ENCODE measurements around the gene FHIT.
A peak's percentile ranks its signal among the peaks of the same experiment; 100 is the strongest.

Gene FHIT

GRCh38 chr3:60841355-60841754, 409.9 kb downstream of the FHIT start:
- no peak for DNase-seq (ENCODE audit: low read depth in 2 of 2)

GRCh38 chr3:60839246-60839645, 412.0 kb downstream of the FHIT start:
- no peak for DNase-seq (ENCODE audit: low read depth in 2 of 2)

GRCh38 chr3:60835796-60836195, 415.5 kb downstream of the FHIT start:
- DNase-seq (ENCODE audit: low read depth in 2 of 2), result no peak

GRCh38 chr3:60829058-60829457, 422.2 kb downstream of the FHIT start:
- no peak for DNase-seq (ENCODE audit: low read depth in 2 of 2)

GRCh38 chr3:60827666-60828065, 423.6 kb downstream of the FHIT start:
- no peak for DNase-seq (ENCODE audit: low read depth in 2 of 2)

- no peak for DNase-seq (ENCODE audit: low read depth in 2 of 2)
Measured at GRCh38 chr3:60826511-60826910, 424.7 kb downstream of the FHIT start.

GRCh38 chr3:60812502-60812901, 438.8 kb downstream of the FHIT start:
- DNase-seq (ENCODE audit: low read depth in 2 of 2), result peak in 1 of 2 experiments; percentile 21

- DNase-seq (ENCODE audit: low read depth in 2 of 2), result no peak
Measured at GRCh38 chr3:60810881-60811280, 440.4 kb downstream of the FHIT start.

GRCh38 chr3:60809857-60810610, 441.2 kb downstream of the FHIT start:
- DNase-seq (ENCODE audit: low read depth in 2 of 2), result peak in 1 of 2 experiments; percentile 13

GRCh38 chr3:60803216-60804173, 447.8 kb downstream of the FHIT start:
- DNase-seq (ENCODE audit: low read depth in 2 of 2), result no peak

- no peak for DNase-seq (ENCODE audit: low read depth in 2 of 2)
Measured at GRCh38 chr3:60801307-60801706, 449.9 kb downstream of the FHIT start.

- DNase-seq (ENCODE audit: low read depth in 2 of 2), result no peak
Measured at GRCh38 chr3:60798456-60798855, 452.8 kb downstream of the FHIT start.

GRCh38 chr3:60792249-60792852, 458.9 kb downstream of the FHIT start:
- no peak for DNase-seq (ENCODE audit: low read depth in 2 of 2)

- no peak for DNase-seq (ENCODE audit: low read depth in 2 of 2)
Measured at GRCh38 chr3:60788185-60788584, 463.1 kb downstream of the FHIT start.

- DNase-seq (ENCODE audit: low read depth in 2 of 2), result no peak
Measured at GRCh38 chr3:60781935-60782334, 469.3 kb downstream of the FHIT start.

- no peak for DNase-seq (ENCODE audit: low read depth in 2 of 2)
Measured at GRCh38 chr3:60779637-60780036, 471.6 kb downstream of the FHIT start.

- no peak for DNase-seq (ENCODE audit: low read depth in 2 of 2)
Measured at GRCh38 chr3:60775985-60776384, 475.3 kb downstream of the FHIT start.

GRCh38 chr3:60774617-60775016, 476.6 kb downstream of the FHIT start:
- DNase-seq (ENCODE audit: low read depth in 2 of 2), result no peak

- no peak for DNase-seq (ENCODE audit: low read depth in 2 of 2)
Measured at GRCh38 chr3:60772584-60772983, 478.7 kb downstream of the FHIT start.

- DNase-seq (ENCODE audit: low read depth in 2 of 2), result no peak
Measured at GRCh38 chr3:60771766-60772165, 479.5 kb downstream of the FHIT start.

GRCh38 chr3:60770532-60770931, 480.7 kb downstream of the FHIT start:
- DNase-seq (ENCODE audit: low read depth in 2 of 2), result no peak

- no peak for DNase-seq (ENCODE audit: low read depth in 2 of 2)
Measured at GRCh38 chr3:60767536-60767935, 483.7 kb downstream of the FHIT start.

Measured in fibroblast of skin of left biceps (primary cell).